RKO (cell line): Measurements from ENCODE around the gene TIMM17B.
"Not testable (repeated sequence)": the region's sequence is repeated elsewhere in the genome, so short reads cannot be mapped to it uniquely, and the experiment has no call there.

Source experiments
- DNase-seq: peaks from one replicate; pipeline ENCODE4 v3.0.0-alpha.2; 2016; ENCODE audit warnings: low spot score

TIMM17B gene

GRCh38 chrX:48894891-48895290 lies 2.7 kb downstream of the TIMM17B start:
- DNase-seq = no peak

GRCh38 chrX:48893556-48894348 lies 3.8 kb downstream of the TIMM17B start:
- DNase-seq = no peak

- no peak for DNase-seq
These were observed 4.7 kb downstream of the TIMM17B start for GRCh38 chrX:48892896-48893295.

- peak; percentile 87 for DNase-seq
These were observed 5.9 kb downstream of the TIMM17B start for GRCh38 chrX:48891402-48892288.

GRCh38 chrX:48890934-48891401 lies 6.6 kb downstream of the TIMM17B start:
- DNase-seq = no peak

- DNase-seq = no peak
These were observed 7.2 kb downstream of the TIMM17B start for GRCh38 chrX:48890296-48890925.

- DNase-seq = not testable (repeated sequence)
These were observed 11.0 kb downstream of the TIMM17B start for GRCh38 chrX:48886586-48886985.

GRCh38 chrX:48883729-48884128 lies 13.8 kb downstream of the TIMM17B start:
- DNase-seq = no peak

- not testable (repeated sequence) for DNase-seq
These were observed 20.6 kb downstream of the TIMM17B start for GRCh38 chrX:48876944-48877343.

GRCh38 chrX:48872017-48872416 lies 25.6 kb downstream of the TIMM17B start:
- DNase-seq = not testable (repeated sequence)

- no peak for DNase-seq
These were observed 33.4 kb downstream of the TIMM17B start for GRCh38 chrX:48864210-48864609.

GRCh38 chrX:48854898-48855297 lies 42.7 kb downstream of the TIMM17B start:
- DNase-seq = no peak

GRCh38 chrX:48854121-48854804 lies 43.3 kb downstream of the TIMM17B start:
- not testable (repeated sequence) for DNase-seq

GRCh38 chrX:48853494-48853893 lies 44.1 kb downstream of the TIMM17B start:
- not testable (repeated sequence) for DNase-seq

- DNase-seq = no peak
These were observed 44.7 kb downstream of the TIMM17B start for GRCh38 chrX:48852857-48853256.

GRCh38 chrX:48848847-48849246 lies 48.7 kb downstream of the TIMM17B start:
- DNase-seq = no peak
